Measurements from ENCODE around the gene PDGFRA.

DNA sequence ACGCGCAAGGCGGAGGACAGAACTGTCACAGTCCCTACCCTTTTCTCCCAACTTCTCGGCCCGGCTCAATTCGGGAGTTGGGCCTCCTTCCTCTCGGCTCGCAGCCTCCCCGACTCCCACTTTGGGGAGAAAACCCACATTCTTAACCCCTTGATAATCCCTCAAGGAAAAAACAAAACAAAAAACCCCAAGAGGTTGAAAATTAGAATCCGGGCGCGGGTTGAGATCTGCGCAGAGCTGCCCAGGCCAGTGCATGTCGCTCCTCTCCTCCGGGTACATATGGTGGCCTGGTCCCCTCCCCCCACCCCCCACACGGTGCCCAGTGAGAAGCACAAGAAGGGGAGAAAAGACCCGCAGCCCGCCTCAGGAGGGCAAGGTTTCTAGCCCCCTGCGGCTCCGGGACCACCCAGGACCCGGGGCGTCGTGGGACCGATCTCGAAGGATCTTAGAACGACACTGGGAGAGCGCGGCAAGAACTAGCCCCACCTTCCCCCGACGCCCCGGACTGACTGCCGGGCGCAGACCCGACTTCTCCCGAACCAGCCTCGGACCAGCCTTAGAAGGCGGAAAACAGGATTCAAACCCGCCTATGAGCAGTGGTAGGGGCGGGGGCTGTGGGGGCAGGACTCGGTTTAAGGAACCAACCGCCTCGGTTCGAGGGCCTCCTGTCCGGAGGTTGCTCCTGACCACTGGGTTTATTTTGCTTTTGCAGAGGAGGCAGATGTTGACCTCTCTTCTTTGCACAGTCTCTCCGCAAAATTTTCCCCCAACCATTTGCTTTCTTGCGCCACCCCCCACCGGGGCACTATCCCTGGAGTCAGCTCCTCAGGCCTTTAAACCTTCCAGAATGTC, 2.5 kb upstream of the PDGFRA start:
- TF ChIP-seq CTCF (IDR thresholded peaks at IDR 0.05), result no peak
- TF ChIP-seq EP300 (IDR thresholded peaks at IDR 0.05; ENCODE audit: low read depth), result no peak

Data from transverse colon (tissue), 3 donors.